ENCODE results near the gene CCDC178.
"Not testable (repeated sequence)": the region's sequence is repeated elsewhere in the genome, so short reads cannot be mapped to it uniquely, and the experiment has no call there.

GRCh38 chr18:33398939-33399338, 41.6 kb downstream of the CCDC178 start:
- TF ChIP-seq CTCF (IDR thresholded peaks at IDR 0.05; ENCODE audit: insufficient read depth, low read length, poor library complexity, severe bottlenecking); EZH2phosphoT487 (conservative IDR thresholded peaks at IDR 0.05; ENCODE audit: low read length): not testable (repeated sequence)

Measured in SU-DHL-6 (cell line).